ENCODE data around the gene EDA2R.

The EDA2R gene

GRCh38 chrX:66638591-66639500 is at the start of gene EDA2R:
Gene EDA2R, minus strand, starts transcription at chrX:66639078. Its CDS starts 23,058 bp downstream, at chrX:66616020.
- DNase-seq (ENCODE audit: low spot score): peak; percentile 57

GRCh38 chrX:66684196-66684595 is 45.3 kb upstream of the EDA2R start:
- peak; percentile 9 for DNase-seq (ENCODE audit: low spot score)

GRCh38 chrX:66680451-66680850 is 41.6 kb upstream of the EDA2R start:
- DNase-seq (ENCODE audit: low spot score): peak; percentile 7

GRCh38 chrX:66677430-66677829 is 38.6 kb upstream of the EDA2R start:
- DNase-seq (ENCODE audit: low spot score): no peak

GRCh38 chrX:66676990-66677389 is 38.1 kb upstream of the EDA2R start:
- DNase-seq (ENCODE audit: low spot score): peak; percentile 28

GRCh38 chrX:66676413-66676812 is 37.5 kb upstream of the EDA2R start:
- peak; percentile 5 for DNase-seq (ENCODE audit: low spot score)

GRCh38 chrX:66675541-66675940 is 36.7 kb upstream of the EDA2R start:
- DNase-seq (ENCODE audit: low spot score): no peak

- DNase-seq (ENCODE audit: low spot score): no peak
Observed at GRCh38 chrX:66674506-66674905, 35.6 kb upstream of the EDA2R start.

- DNase-seq (ENCODE audit: low spot score): no peak
Observed at GRCh38 chrX:66672106-66672505, 33.2 kb upstream of the EDA2R start.

GRCh38 chrX:66654411-66654810 is 15.5 kb upstream of the EDA2R start:
- no peak for DNase-seq (ENCODE audit: low spot score)

GRCh38 chrX:66635360-66635759 is 3.5 kb downstream of the EDA2R start:
- DNase-seq (ENCODE audit: low spot score): peak; percentile 30

GRCh38 chrX:66634272-66634671 is 4.6 kb downstream of the EDA2R start:
- DNase-seq (ENCODE audit: low spot score): no peak

GRCh38 chrX:66633541-66633940 is 5.3 kb downstream of the EDA2R start:
- DNase-seq (ENCODE audit: low spot score): peak; percentile 11

- peak; percentile 16 for DNase-seq (ENCODE audit: low spot score)
Observed at GRCh38 chrX:66632981-66633380, 5.9 kb downstream of the EDA2R start.

- peak; percentile 22 for DNase-seq (ENCODE audit: low spot score)
Observed at GRCh38 chrX:66632473-66632872, 6.4 kb downstream of the EDA2R start.

- DNase-seq (ENCODE audit: low spot score): no peak
Observed at GRCh38 chrX:66625525-66625924, 13.4 kb downstream of the EDA2R start.

GRCh38 chrX:66622209-66622608 is 16.7 kb downstream of the EDA2R start:
- DNase-seq (ENCODE audit: low spot score): peak; percentile 30

GRCh38 chrX:66616944-66617343 is 21.9 kb downstream of the EDA2R start:
- DNase-seq (ENCODE audit: low spot score): no peak

GRCh38 chrX:66602381-66602938 is 36.4 kb downstream of the EDA2R start:
- no peak for DNase-seq (ENCODE audit: low spot score)

- DNase-seq (ENCODE audit: low spot score): no peak
Observed at GRCh38 chrX:66601522-66601921, 37.4 kb downstream of the EDA2R start.

- no peak for DNase-seq (ENCODE audit: low spot score)
Observed at GRCh38 chrX:66579219-66579618, 59.7 kb downstream of the EDA2R start.

GRCh38 chrX:66553973-66554372 is 84.9 kb downstream of the EDA2R start:
- no peak for DNase-seq (ENCODE audit: low spot score)

GRCh38 chrX:66547847-66548369 is 91.0 kb downstream of the EDA2R start:
- DNase-seq (ENCODE audit: low spot score): no peak
